ENCODE results near the gene UBP1. TPM values are rescaled to one million over a fixed set of nuclear protein-coding genes. Genes with fewer than 3 reads are reported as not detected.

The UBP1 gene
- total and polyA plus RNA-seq, 9 of the 15 experiments (the other 6 are each of a cell fraction or from before 2014, with no cell fraction given): 13.6 to 143 (median 79.6) TPM

GRCh38 chr3:33440328-33441224 lies at the start of gene UBP1 (continued):
- TF ChIP-seq NFXL1 (CRISPR knock-in tag; IDR thresholded peaks at IDR 0.05): no peak
- TF ChIP-seq TEAD2 (tag; IDR thresholded peaks at IDR 0.05): peak; percentile 57; the same call in 1 of the 2 replicates
- no peak for TF ChIP-seq SRSF9 (IDR thresholded peaks at IDR 0.05; ENCODE audit: borderline replicate concordance, low read depth, low read length)
- peak; percentile 58; the same call in 1 of the 2 replicates for TF ChIP-seq ERF (CRISPR knock-in tag; IDR thresholded peaks at IDR 0.05)
- no peak for TF ChIP-seq ZNF518B (CRISPR knock-in tag; IDR thresholded peaks at IDR 0.05)
- no peak; the same call in 1 of the 2 replicates for TF ChIP-seq USF1 (CRISPR knock-in tag; IDR thresholded peaks at IDR 0.05)
- no peak for TF ChIP-seq THRB (CRISPR knock-in tag; conservative IDR thresholded peaks at IDR 0.05)
- peak; percentile 49; the same call in 1 of the 2 replicates for TF ChIP-seq SAFB (IDR thresholded peaks at IDR 0.05; ENCODE audit: borderline replicate concordance, low read depth, low read length)
- peak; percentile 72 for TF ChIP-seq PHF20 (IDR thresholded peaks at IDR 0.05; ENCODE audit: partially characterized antibody)
- 0 out of 2 replicates have a peak, but pooled peaks have one; percentile 21 for TF ChIP-seq HIVEP1 (CRISPR knock-in tag; IDR thresholded peaks at IDR 0.05)
- no peak for TF ChIP-seq PRPF4 (IDR thresholded peaks at IDR 0.05; ENCODE audit: insufficient read depth, low read depth, low read length, poor library complexity, severe bottlenecking)
- TF ChIP-seq NR2F6 (CRISPR knock-in tag; IDR thresholded peaks at IDR 0.05): no peak
- no peak for TF ChIP-seq MCM2 (IDR thresholded peaks at IDR 0.05; ENCODE audit: low read depth)
- TF ChIP-seq ZFX (CRISPR knock-in tag; IDR thresholded peaks at IDR 0.05): peak; percentile 98
- peak; percentile 46; the same call in 1 of the 2 replicates for TF ChIP-seq FOXP1 (CRISPR knock-in tag; IDR thresholded peaks at IDR 0.05)
- TF ChIP-seq GMEB1 (CRISPR knock-in tag; IDR thresholded peaks at IDR 0.05): no peak
- TF ChIP-seq SAP30 (IDR thresholded peaks at IDR 0.05; ENCODE audit: borderline replicate concordance, insufficient read depth, low read depth, low read length, poor library complexity, severe bottlenecking): peak; percentile 18
